Measurements from ENCODE around the gene PBX2. TPM values are rescaled to one million over a fixed set of nuclear protein-coding genes. Genes with fewer than 3 reads are reported as not detected.

PBX2 gene
- total RNA-seq, 1 experiment from 2014 or later, result 130 TPM

GRCh38 chr6:32174416-32174815, 15.6 kb downstream of the PBX2 start:
- DNase-seq (ENCODE audit: low spot score) (no peak), ATAC-seq (no peak)
- TF ChIP-seq ZNF138 (CRISPR knock-in tag; conservative IDR thresholded peaks at IDR 0.05) (no peak), JAZF1 (CRISPR knock-in tag; IDR thresholded peaks at IDR 0.05) (no peak), NR2C2 (CRISPR knock-in tag; IDR thresholded peaks at IDR 0.05) (no peak), OVOL2 (CRISPR knock-in tag; IDR thresholded peaks at IDR 0.05; ENCODE audit: borderline replicate concordance) (no peak), ETV6 (CRISPR knock-in tag; IDR thresholded peaks at IDR 0.05) (no peak), ZNF121 (CRISPR knock-in tag; IDR thresholded peaks at IDR 0.05) (no peak), PRRX2 (CRISPR knock-in tag; IDR thresholded peaks at IDR 0.05) (no peak), FOXP1 (CRISPR knock-in tag; IDR thresholded peaks at IDR 0.05; ENCODE audit: borderline replicate concordance) (no peak), TEAD4 (CRISPR knock-in tag; IDR thresholded peaks at IDR 0.05) (no peak), MXD4 (CRISPR knock-in tag; IDR thresholded peaks at IDR 0.05; ENCODE audit: borderline replicate concordance) (no peak), CBFB (CRISPR knock-in tag; IDR thresholded peaks at IDR 0.05; ENCODE audit: low read depth) (no peak), GRHL2 (CRISPR knock-in tag; IDR thresholded peaks at IDR 0.05; ENCODE audit: insufficient replicate concordance, severe bottlenecking) (no peak), IRF2 (CRISPR knock-in tag; IDR thresholded peaks at IDR 0.05; ENCODE audit: borderline replicate concordance, low read depth) (no peak), ZNF396 (CRISPR knock-in tag; IDR thresholded peaks at IDR 0.05; ENCODE audit: borderline replicate concordance) (no peak), ZNF317 (CRISPR knock-in tag; IDR thresholded peaks at IDR 0.05; ENCODE audit: borderline replicate concordance, low read depth) (no peak)
- TF ChIP-seq, protein P1, sequence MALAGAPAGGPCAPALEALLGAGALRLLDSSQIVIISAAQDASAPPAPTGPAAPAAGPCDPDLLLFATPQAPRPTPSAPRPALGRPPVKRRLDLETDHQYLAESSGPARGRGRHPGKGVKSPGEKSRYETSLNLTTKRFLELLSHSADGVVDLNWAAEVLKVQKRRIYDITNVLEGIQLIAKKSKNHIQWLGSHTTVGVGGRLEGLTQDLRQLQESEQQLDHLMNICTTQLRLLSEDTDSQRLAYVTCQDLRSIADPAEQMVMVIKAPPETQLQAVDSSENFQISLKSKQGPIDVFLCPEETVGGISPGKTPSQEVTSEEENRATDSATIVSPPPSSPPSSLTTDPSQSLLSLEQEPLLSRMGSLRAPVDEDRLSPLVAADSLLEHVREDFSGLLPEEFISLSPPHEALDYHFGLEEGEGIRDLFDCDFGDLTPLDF (CRISPR knock-in tag; IDR thresholded peaks at IDR 0.05), result no peak
- TF ChIP-seq, protein P2, sequence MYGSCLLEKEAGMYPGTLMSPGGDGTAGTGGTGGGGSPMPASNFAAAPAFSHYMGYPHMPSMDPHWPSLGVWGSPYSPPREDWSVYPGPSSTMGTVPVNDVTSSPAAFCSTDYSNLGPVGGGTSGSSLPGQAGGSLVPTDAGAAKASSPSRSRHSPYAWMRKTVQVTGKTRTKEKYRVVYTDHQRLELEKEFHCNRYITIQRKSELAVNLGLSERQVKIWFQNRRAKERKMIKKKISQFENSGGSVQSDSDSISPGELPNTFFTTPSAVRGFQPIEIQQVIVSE (CRISPR knock-in tag; IDR thresholded peaks at IDR 0.05; ENCODE audit: borderline replicate concordance), result no peak
- Mint-ChIP-seq H3K4me1 (peaks cover 37% of the 10 kb centered on the region), H3K27me3 (ENCODE audit: low read depth) (no peaks in the 10 kb centered on the region), H3K9me3 (no peaks in the 10 kb centered on the region), H3K27ac (no peak overlapping the region), H3K36me3 (peaks cover 26% of the 10 kb centered on the region), H3K4me3 (peak overlapping the region; percentile 82)
- CTCF ChIA-PET, result no interaction called here
- POLR2A ChIA-PET, result no interaction called here

DNA sequence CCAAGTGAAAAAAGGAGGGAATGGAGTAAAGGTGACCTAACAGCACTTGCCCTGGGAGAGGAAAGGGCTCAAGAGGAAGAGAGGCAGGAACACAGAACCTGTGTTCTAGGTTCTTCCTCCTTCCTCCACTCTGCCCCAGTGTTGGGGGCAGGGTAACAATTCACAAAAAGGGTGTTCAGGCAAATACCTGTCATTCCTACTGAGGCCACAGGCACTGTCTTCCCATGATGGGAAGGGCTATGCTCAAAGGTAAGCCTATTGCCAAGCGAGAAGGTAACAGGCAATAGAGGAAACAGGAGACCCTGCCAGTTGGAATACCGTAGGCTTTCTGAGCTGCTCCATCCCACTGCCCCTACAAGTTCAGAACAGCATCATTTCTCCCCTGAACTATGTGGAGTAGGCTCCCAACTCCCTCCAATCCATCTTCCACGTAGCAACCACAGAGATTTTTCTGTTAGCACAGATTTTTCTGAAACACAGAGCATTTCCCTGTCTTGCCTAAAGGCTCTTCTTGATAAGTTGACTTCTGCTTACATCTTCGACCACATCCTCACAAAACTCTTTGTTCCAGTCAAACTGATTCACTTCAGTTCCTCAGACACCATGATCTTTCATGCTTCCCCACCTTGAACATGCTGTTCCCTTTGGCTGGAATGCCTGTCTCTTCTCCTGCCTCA, 16.8 kb downstream of the PBX2 start:
- ATAC-seq (no peak), DNase-seq (ENCODE audit: low spot score) (no peak)
- H3K27me3 Mint-ChIP-seq (ENCODE audit: low read depth), result no peaks in the 10 kb centered on the region
- peak overlapping the region; percentile 55 for H3K27ac Mint-ChIP-seq
- H3K36me3 Mint-ChIP-seq, result peaks cover 26% of the 10 kb centered on the region
- TF ChIP-seq EMX1 (CRISPR knock-in tag; IDR thresholded peaks at IDR 0.05), result no peak
- TF ChIP-seq GABPB1 (CRISPR knock-in tag; IDR thresholded peaks at IDR 0.05), result no peak
- TF ChIP-seq, protein P3, sequence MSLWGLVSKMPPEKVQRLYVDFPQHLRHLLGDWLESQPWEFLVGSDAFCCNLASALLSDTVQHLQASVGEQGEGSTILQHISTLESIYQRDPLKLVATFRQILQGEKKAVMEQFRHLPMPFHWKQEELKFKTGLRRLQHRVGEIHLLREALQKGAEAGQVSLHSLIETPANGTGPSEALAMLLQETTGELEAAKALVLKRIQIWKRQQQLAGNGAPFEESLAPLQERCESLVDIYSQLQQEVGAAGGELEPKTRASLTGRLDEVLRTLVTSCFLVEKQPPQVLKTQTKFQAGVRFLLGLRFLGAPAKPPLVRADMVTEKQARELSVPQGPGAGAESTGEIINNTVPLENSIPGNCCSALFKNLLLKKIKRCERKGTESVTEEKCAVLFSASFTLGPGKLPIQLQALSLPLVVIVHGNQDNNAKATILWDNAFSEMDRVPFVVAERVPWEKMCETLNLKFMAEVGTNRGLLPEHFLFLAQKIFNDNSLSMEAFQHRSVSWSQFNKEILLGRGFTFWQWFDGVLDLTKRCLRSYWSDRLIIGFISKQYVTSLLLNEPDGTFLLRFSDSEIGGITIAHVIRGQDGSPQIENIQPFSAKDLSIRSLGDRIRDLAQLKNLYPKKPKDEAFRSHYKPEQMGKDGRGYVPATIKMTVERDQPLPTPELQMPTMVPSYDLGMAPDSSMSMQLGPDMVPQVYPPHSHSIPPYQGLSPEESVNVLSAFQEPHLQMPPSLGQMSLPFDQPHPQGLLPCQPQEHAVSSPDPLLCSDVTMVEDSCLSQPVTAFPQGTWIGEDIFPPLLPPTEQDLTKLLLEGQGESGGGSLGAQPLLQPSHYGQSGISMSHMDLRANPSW (CRISPR knock-in tag; conservative IDR thresholded peaks at IDR 0.05; ENCODE audit: low read depth), result no peak
- TF ChIP-seq, protein P4, sequence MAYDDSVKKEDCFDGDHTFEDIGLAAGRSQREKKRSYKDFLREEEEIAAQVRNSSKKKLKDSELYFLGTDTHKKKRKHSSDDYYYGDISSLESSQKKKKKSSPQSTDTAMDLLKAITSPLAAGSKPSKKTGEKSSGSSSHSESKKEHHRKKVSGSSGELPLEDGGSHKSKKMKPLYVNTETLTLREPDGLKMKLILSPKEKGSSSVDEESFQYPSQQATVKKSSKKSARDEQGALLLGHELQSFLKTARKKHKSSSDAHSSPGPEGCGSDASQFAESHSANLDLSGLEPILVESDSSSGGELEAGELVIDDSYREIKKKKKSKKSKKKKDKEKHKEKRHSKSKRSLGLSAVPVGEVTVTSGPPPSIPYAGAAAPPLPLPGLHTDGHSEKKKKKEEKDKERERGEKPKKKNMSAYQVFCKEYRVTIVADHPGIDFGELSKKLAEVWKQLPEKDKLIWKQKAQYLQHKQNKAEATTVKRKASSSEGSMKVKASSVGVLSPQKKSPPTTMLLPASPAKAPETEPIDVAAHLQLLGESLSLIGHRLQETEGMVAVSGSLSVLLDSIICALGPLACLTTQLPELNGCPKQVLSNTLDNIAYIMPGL (CRISPR knock-in tag; IDR thresholded peaks at IDR 0.05), result no peak
- TF ChIP-seq, protein P5, sequence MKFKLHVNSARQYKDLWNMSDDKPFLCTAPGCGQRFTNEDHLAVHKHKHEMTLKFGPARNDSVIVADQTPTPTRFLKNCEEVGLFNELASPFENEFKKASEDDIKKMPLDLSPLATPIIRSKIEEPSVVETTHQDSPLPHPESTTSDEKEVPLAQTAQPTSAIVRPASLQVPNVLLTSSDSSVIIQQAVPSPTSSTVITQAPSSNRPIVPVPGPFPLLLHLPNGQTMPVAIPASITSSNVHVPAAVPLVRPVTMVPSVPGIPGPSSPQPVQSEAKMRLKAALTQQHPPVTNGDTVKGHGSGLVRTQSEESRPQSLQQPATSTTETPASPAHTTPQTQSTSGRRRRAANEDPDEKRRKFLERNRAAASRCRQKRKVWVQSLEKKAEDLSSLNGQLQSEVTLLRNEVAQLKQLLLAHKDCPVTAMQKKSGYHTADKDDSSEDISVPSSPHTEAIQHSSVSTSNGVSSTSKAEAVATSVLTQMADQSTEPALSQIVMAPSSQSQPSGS (CRISPR knock-in tag; IDR thresholded peaks at IDR 0.05; ENCODE audit: borderline replicate concordance, low read depth), result no peak
- no peak for TF ChIP-seq HMGA2 (CRISPR knock-in tag; IDR thresholded peaks at IDR 0.05)
- TF ChIP-seq ZNF416 (CRISPR knock-in tag; IDR thresholded peaks at IDR 0.05), result no peak
- no peak overlapping the region for H3K4me3 Mint-ChIP-seq
- CTCF ChIA-PET, result interaction anchor here (2.0 kb wide), 1 partner anchor 22 kb away, joined by 7 read pairs; no protein-coding TSS in a partner anchor
- no peaks in the 10 kb centered on the region for H3K9me3 Mint-ChIP-seq
- POLR2A ChIA-PET, result no interaction called here
- H3K4me1 Mint-ChIP-seq, result peaks cover 29% of the 10 kb centered on the region
